Activated naive CD8-positive, alpha-beta T cell treated with anti-CD3 and anti-CD28 coated beads, Interleukin-2, amount 10 ng/mL, durations not matched to agents 7 days and 5 days (primary cell): ENCODE results near the gene GCFC2. TPM values are rescaled to one million over a fixed set of nuclear protein-coding genes. Genes with fewer than 3 reads are reported as not detected.

Experiments
- ATAC-seq: fragments of 150-1000 bp; cut with Tn5 transposase; one replicate; pipeline ENCODE4 v1.10.0; 2021; ENCODE audit warnings: low read depth, moderate library complexity
- POLR2A ChIA-PET: fragments of 350-600 bp; sonication (Branson Sonifier 250); formaldehyde crosslinking; loops from one replicate; lab custom pipeline; 2021; ENCODE audit warnings: antibody characterized with exemption; lab: Charles Lee
- DNase-seq: peaks from one replicate; pipeline ENCODE4 v3.0.0; 2021
- H3K27ac Mint-ChIP-seq: one replicate; pipeline ENCODE4 v1.8.0; 2022; ENCODE audit warnings: mild to moderate bottlenecking, mixed read lengths
- H3K27me3 Mint-ChIP-seq: one replicate; pipeline ENCODE4 v1.8.0; 2022; ENCODE audit warnings: mild to moderate bottlenecking, moderate library complexity, mixed read lengths
- H3K36me3 Mint-ChIP-seq: one replicate; pipeline ENCODE4 v1.8.0; 2021; ENCODE audit warnings: mild to moderate bottlenecking, mixed read lengths
- H3K4me1 Mint-ChIP-seq: one replicate; pipeline ENCODE4 v1.8.0; 2021; ENCODE audit warnings: mixed read lengths
- H3K4me3 Mint-ChIP-seq: one replicate; pipeline ENCODE4 v1.8.0; 2022; ENCODE audit warnings: mild to moderate bottlenecking, moderate library complexity, mixed read lengths
- H3K9me3 Mint-ChIP-seq: one replicate; pipeline ENCODE4 v1.8.0; 2021; ENCODE audit warnings: mixed read lengths
- total RNA-seq, 2 experiments: library from RNA; stranded (reverse); gene quantifications; one replicate each; pipeline ENCODE4 v1.2.3, GENCODE V29; 2021

Gene GCFC2
- total RNA-seq, 2 experiments from 2014 or later = 20.0 to 23.9 TPM

DNA sequence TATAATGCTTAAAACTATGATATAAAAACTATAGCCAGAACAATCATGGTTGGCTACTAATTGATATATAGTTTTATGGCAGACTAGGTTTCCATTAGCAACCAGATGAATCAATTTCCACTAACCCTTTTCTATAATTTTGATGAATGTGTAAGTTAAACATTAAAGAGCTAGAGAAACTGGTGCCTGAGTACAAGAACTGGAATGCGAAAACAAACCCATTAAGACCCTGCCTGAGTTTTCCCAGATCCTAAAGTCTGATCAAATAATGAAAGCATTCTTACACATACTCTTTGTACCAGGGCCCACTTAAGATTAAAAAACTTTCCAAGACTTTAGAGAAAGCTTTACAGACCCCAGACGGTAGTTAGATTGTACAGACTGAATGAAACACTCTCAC, 42.8 kb downstream of the GCFC2 start:
- ATAC-seq (no peak), DNase-seq (no peak)
- POLR2A ChIA-PET = no interaction called here
- H3K27ac Mint-ChIP-seq = no peak overlapping the region
- peaks cover 22% of the 10 kb centered on the region for H3K36me3 Mint-ChIP-seq
- H3K4me1 Mint-ChIP-seq = peaks cover 2% of the 10 kb centered on the region
- H3K4me3 Mint-ChIP-seq = no peak overlapping the region
- H3K9me3 Mint-ChIP-seq = no peaks in the 10 kb centered on the region
- no peaks in the 10 kb centered on the region for H3K27me3 Mint-ChIP-seq

- peaks cover 23% of the 10 kb centered on the region for H3K36me3 Mint-ChIP-seq
- DNase-seq = no peak
- ATAC-seq = no peak
- H3K27me3 Mint-ChIP-seq = no peaks in the 10 kb centered on the region
- POLR2A ChIA-PET = no interaction called here
- no peaks in the 10 kb centered on the region for H3K4me1 Mint-ChIP-seq
- H3K27ac Mint-ChIP-seq = no peak overlapping the region
- no peaks in the 10 kb centered on the region for H3K9me3 Mint-ChIP-seq
- no peak overlapping the region for H3K4me3 Mint-ChIP-seq
Observed at GRCh38 chr2:75666911-75667310, 43.8 kb downstream of the GCFC2 start.

DNA sequence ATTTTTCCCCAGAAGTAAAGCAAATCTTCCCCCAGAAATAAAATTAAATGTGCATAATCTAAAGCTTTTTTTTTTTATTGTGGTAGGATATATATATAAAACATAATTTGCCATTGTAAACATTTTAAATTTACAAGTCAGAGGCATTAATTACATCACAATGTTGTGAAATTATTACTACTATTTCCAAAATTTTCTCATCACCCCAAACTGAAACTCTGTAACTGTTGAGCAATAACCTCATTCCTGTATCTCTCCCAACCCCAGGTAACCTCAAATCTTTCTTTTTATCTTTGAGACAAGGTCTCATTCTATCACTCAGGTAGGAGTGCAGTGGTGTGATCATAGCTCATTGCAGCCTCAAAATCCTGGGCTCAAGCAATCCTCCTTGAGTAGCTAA, 52.9 kb downstream of the GCFC2 start:
- H3K36me3 Mint-ChIP-seq = peaks cover 80% of the 10 kb centered on the region

DNA sequence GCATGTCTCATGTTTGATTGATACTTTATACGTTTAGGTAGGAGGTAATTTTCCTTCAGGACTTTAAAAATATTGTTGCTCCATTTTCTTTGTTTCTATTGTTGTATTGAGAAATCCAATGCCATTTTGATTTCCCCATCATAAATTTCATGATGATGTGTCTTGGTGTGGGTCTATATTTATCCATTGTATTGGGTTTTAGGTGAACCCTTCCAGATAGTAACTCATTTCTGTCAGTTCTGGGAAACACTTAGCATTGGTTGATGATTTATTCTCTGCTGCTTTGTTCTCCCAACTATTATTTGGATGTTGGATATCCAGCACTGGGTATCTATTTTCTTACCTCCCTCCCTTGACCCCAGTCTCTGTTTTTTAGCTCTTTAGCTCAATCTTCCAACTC, 54.2 kb downstream of the GCFC2 start:
- H3K4me1 Mint-ChIP-seq = peaks cover 9% of the 10 kb centered on the region
- H3K36me3 Mint-ChIP-seq = peaks cover 79% of the 10 kb centered on the region
- POLR2A ChIA-PET = no interaction called here
- H3K27me3 Mint-ChIP-seq = no peaks in the 10 kb centered on the region
- no peak overlapping the region for H3K4me3 Mint-ChIP-seq
- H3K9me3 Mint-ChIP-seq = peaks cover 9% of the 10 kb centered on the region
- no peak overlapping the region for H3K27ac Mint-ChIP-seq
- DNase-seq (no peak), ATAC-seq (no peak)

More for the DNA sequence above, 52.9 kb downstream of the GCFC2 start:
- peaks cover 9% of the 10 kb centered on the region for H3K4me1 Mint-ChIP-seq
- H3K4me3 Mint-ChIP-seq = no peak overlapping the region
- H3K27ac Mint-ChIP-seq = no peak overlapping the region
- no peak for DNase-seq
- no peak for ATAC-seq
- peaks cover 9% of the 10 kb centered on the region for H3K9me3 Mint-ChIP-seq
- H3K27me3 Mint-ChIP-seq = no peaks in the 10 kb centered on the region
- POLR2A ChIA-PET = no interaction called here

GRCh38 chr2:75655861-75656260, 54.9 kb downstream of the GCFC2 start:
- Mint-ChIP-seq H3K4me3 (no peak overlapping the region), H3K36me3 (peaks cover 77% of the 10 kb centered on the region), H3K4me1 (peaks cover 9% of the 10 kb centered on the region), H3K9me3 (peaks cover 9% of the 10 kb centered on the region), H3K27ac (no peak overlapping the region), H3K27me3 (no peaks in the 10 kb centered on the region)
- ATAC-seq (no peak), DNase-seq (no peak)
- POLR2A ChIA-PET = interaction anchor here (1.6 kb wide), 1 partner anchor 9 kb away, joined by 5 read pairs; the partner anchor contains the start of gene MRPL19

DNA sequence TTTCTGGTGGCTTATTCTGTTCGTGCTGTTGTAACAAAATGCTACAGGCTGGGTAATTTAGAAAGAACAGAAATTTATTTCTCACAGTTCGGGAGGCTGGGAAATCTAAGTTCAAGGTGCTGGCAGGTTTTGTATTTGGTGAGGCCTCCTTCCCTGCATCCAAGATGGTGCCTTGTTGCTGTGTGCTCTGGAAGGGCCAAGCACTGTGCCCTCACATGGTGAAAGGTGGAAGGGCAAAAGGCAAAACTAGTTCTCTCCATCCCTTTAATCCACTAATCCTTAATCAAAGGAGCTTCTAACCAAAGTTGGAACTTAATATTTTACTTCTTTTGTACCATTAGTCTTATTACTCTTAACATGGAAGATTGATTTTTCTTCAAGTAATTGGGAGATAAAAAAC, 56.7 kb downstream of the GCFC2 start:
- peaks cover 13% of the 10 kb centered on the region for H3K4me1 Mint-ChIP-seq
- H3K9me3 Mint-ChIP-seq = peaks cover 3% of the 10 kb centered on the region
- H3K27ac Mint-ChIP-seq = no peak overlapping the region
- peaks cover 69% of the 10 kb centered on the region for H3K36me3 Mint-ChIP-seq
- ATAC-seq (no peak), DNase-seq (no peak)
- POLR2A ChIA-PET = no interaction called here
- H3K27me3 Mint-ChIP-seq = no peaks in the 10 kb centered on the region
- H3K4me3 Mint-ChIP-seq = no peak overlapping the region

GRCh38 chr2:75647771-75648170, 62.9 kb downstream of the GCFC2 start:
- no peak for ATAC-seq
- Mint-ChIP-seq H3K27me3 (no peaks in the 10 kb centered on the region), H3K27ac (no peak overlapping the region), H3K4me1 (peaks cover 19% of the 10 kb centered on the region), H3K36me3 (peaks cover 23% of the 10 kb centered on the region), H3K4me3 (peak overlapping the region; percentile 89), H3K9me3 (no peaks in the 10 kb centered on the region)
- DNase-seq = no peak
- POLR2A ChIA-PET = interaction anchor here (3.2 kb wide), 1 partner anchor 63 kb away, joined by 26 read pairs; the partner anchor contains the start of gene GCFC2

DNA sequence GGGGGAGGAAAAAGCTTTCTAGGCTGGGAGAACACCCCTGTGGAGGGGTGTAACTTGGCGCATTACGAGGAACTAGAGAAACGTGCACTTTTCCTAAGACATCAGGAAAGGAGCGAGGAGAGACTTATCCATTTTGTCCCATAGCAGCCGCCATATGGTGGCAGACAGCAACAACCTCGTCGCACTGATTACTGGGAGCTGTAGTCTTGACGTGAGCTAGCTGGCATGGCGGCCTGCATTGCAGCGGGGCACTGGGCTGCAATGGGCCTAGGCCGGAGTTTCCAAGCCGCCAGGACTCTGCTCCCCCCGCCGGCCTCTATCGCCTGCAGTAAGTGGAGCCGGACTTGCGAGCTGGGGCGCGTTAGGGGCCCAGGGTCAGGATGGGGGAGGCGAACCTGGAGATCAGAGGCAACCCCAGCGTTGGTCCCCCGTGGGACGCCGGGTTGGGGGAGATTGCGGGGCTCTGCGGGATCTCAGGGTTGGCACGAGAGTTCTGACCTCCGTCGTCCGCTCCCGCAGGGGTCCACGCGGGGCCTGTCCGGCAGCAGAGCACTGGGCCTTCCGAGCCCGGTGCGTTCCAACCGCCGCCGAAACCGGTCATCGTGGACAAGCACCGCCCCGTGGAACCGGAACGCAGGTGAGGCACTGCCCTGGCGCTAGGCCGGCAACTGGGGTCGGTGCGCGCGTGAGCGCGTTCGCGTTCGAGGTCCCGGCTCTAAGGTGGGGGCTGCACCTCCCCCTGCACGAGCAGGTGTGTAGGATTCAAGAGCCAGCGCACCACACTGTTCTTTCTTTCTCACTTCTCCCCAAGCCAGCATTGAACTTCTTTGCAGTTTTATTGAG, 63.9 kb downstream of the GCFC2 start, which contains the start of gene MRPL19:
TSS of gene MRPL19 (plus strand) at position 201 of the 843 bp plus-strand sequence. CDS start at position 226, 25 bp downstream.
- H3K4me1 Mint-ChIP-seq = peaks cover 19% of the 10 kb centered on the region

GRCh38 chr2:75646090-75646582, 64.6 kb downstream of the GCFC2 start:
- peak overlapping the region; percentile 93 for H3K27ac Mint-ChIP-seq
- ATAC-seq = peak; percentile 8
- no peaks in the 10 kb centered on the region for H3K27me3 Mint-ChIP-seq
- POLR2A ChIA-PET = interaction anchor here (1.0 to 3.2 kb wide), 2 partner anchors 9 to 65 kb away, joined by 5 to 26 read pairs; partner anchors contain the start of gene GCFC2
- H3K36me3 Mint-ChIP-seq = peaks cover 14% of the 10 kb centered on the region
- H3K4me3 Mint-ChIP-seq = peak overlapping the region; percentile 89
- no peak for DNase-seq
- H3K4me1 Mint-ChIP-seq = peaks cover 19% of the 10 kb centered on the region
- H3K9me3 Mint-ChIP-seq = no peaks in the 10 kb centered on the region

More for the DNA sequence above, 63.9 kb downstream of the GCFC2 start, which contains the start of gene MRPL19:
- peak within 1 kb of the TSS; percentile 89 for H3K4me3 Mint-ChIP-seq
- no peaks in the 10 kb centered on the region for H3K27me3 Mint-ChIP-seq
- POLR2A ChIA-PET = interaction anchor here (0.6 to 3.2 kb wide), 3 partner anchors 9 to 991 kb away, joined by 4 to 26 read pairs (median 5); partner anchors contain the start of gene GCFC2
- peaks cover 17% of the 10 kb centered on the region for H3K36me3 Mint-ChIP-seq
- H3K27ac Mint-ChIP-seq = peak within 1 kb of the TSS; percentile 93
- DNase-seq = peak; percentile 73
- H3K9me3 Mint-ChIP-seq = no peaks in the 10 kb centered on the region
- ATAC-seq = peak; percentile 97

DNA sequence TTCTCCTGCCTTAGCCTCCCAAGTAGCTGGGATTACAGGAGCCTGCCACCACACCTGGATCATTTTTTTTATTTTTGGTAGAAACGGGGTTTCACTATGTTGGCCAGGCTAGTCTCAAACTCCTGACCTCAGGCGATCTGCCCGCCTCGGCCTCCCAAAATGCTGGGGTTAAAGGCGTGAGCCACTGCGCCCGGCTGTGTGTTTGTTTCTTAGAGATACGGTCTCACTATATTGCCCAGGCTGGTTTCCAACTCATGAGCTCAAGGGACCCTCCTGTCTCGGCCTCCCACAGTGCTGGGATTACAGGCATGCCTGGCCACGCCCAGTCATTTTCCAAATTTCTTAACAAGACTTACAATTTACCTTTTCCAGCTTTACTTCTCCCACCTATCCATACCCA, 65.1 kb downstream of the GCFC2 start:
- Mint-ChIP-seq H3K4me3 (no peak overlapping the region), H3K4me1 (peaks cover 18% of the 10 kb centered on the region), H3K36me3 (peaks cover 13% of the 10 kb centered on the region), H3K27ac (no peak overlapping the region), H3K9me3 (no peaks in the 10 kb centered on the region), H3K27me3 (no peaks in the 10 kb centered on the region)
- POLR2A ChIA-PET = interaction anchor here (3.2 kb wide), 1 partner anchor 65 kb away, joined by 26 read pairs; the partner anchor contains the start of gene GCFC2
- DNase-seq = no peak
- no peak for ATAC-seq

- H3K27ac Mint-ChIP-seq = no peak overlapping the region
- no peak for ATAC-seq
- no peaks in the 10 kb centered on the region for H3K9me3 Mint-ChIP-seq
- no peak for DNase-seq
- H3K4me3 Mint-ChIP-seq = no peak overlapping the region
- POLR2A ChIA-PET = no interaction called here
- peaks cover 5% of the 10 kb centered on the region for H3K36me3 Mint-ChIP-seq
- H3K27me3 Mint-ChIP-seq = peaks cover 6% of the 10 kb centered on the region
- H3K4me1 Mint-ChIP-seq = peaks cover 14% of the 10 kb centered on the region
Observed at GRCh38 chr2:75643980-75644379, 66.7 kb downstream of the GCFC2 start.

DNA sequence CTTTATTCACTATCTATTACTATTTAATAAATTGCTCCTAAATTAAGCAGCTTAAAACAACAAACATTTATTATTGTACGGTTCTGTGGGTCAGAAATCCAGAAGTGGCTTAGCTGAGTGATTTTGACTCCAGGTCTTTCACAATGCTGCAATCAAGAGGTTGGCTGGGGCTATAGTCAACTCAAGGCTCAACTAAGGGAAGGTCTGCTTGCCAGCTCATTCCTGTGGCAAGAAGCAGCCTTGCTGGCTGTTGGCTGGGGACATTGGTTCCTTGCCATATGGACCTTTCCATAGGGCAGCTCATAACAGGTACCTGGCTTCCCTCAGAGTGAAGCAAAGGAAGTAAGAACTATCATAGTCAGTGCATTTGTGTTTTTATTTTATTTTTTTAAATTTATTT, 69.1 kb downstream of the GCFC2 start:
- Mint-ChIP-seq H3K4me3 (no peak overlapping the region), H3K27ac (no peak overlapping the region), H3K36me3 (peaks cover 4% of the 10 kb centered on the region), H3K4me1 (peaks cover 9% of the 10 kb centered on the region), H3K9me3 (no peaks in the 10 kb centered on the region), H3K27me3 (peaks cover 16% of the 10 kb centered on the region)
- POLR2A ChIA-PET = no interaction called here
- no peak for ATAC-seq
- no peak for DNase-seq

- POLR2A ChIA-PET = interaction anchor here (0.8 kb wide), 1 partner anchor 70 kb away, joined by 3 read pairs; the partner anchor contains the start of gene GCFC2
- DNase-seq (peak; percentile 49), ATAC-seq (peak; percentile 85)
- no peak overlapping the region for H3K4me3 Mint-ChIP-seq
- peaks cover 16% of the 10 kb centered on the region for H3K27me3 Mint-ChIP-seq
- H3K4me1 Mint-ChIP-seq = peaks cover 2% of the 10 kb centered on the region
- no peaks in the 10 kb centered on the region for H3K9me3 Mint-ChIP-seq
- H3K27ac Mint-ChIP-seq = no peak overlapping the region
- peaks cover 4% of the 10 kb centered on the region for H3K36me3 Mint-ChIP-seq
Observed at GRCh38 chr2:75640621-75641121, 70.0 kb downstream of the GCFC2 start.
